Measurements from ENCODE around the gene IQCC.

The IQCC gene

DNA sequence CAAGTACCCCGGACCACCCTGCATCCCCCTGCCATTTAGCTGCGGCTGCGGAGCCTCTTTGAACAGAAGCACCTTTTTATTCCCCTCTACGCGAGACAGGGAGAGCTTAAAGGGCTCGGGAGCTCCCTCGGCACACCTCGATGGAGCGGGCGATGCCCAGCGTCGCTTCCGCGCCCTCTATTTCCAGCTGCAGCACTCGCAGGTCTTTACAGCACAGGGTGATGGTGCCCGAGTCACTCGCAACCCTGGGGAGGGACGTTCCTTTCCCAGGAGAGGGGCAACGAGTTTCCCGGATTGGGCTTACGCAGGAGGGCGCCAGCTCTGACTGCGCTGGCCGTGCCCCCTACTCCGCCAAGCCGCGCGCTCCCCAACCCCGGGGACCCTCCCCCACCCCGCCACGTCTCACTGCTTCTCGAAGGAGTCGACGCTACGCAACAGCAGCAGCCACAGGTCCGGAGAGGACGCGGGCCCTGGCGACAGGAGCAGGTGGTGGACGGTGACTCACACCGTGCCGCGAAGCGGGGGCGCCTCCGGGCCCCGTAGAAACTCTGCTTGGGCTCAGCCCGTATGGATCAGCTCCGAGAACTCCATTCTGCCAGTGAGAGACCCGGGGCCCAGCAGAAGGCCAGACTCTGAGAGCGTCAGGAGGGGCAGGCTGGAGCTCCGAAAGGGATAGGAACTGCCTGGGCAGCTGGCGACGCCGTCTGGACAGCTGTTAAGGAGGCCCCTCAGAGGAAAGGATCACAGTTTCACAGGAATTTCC is 35.7 kb downstream of the IQCC start:
- TF ChIP-seq POLR2AphosphoS5 (IDR thresholded peaks at IDR 0.05; ENCODE audit: low read depth, low read length) (no peak), SIN3A (IDR thresholded peaks at IDR 0.05; ENCODE audit: borderline replicate concordance, insufficient read depth, low read length) (no peak), TAF1 (IDR thresholded peaks at IDR 0.05; ENCODE audit: borderline replicate concordance, insufficient read depth, low read length) (no peak), FOXP2 (optimal IDR thresholded peaks at IDR 0.05; ENCODE audit: borderline replicate concordance, extremely low read depth, extremely low read length, insufficient read depth) (no peak)
- TF ChIP-seq, protein P1, sequence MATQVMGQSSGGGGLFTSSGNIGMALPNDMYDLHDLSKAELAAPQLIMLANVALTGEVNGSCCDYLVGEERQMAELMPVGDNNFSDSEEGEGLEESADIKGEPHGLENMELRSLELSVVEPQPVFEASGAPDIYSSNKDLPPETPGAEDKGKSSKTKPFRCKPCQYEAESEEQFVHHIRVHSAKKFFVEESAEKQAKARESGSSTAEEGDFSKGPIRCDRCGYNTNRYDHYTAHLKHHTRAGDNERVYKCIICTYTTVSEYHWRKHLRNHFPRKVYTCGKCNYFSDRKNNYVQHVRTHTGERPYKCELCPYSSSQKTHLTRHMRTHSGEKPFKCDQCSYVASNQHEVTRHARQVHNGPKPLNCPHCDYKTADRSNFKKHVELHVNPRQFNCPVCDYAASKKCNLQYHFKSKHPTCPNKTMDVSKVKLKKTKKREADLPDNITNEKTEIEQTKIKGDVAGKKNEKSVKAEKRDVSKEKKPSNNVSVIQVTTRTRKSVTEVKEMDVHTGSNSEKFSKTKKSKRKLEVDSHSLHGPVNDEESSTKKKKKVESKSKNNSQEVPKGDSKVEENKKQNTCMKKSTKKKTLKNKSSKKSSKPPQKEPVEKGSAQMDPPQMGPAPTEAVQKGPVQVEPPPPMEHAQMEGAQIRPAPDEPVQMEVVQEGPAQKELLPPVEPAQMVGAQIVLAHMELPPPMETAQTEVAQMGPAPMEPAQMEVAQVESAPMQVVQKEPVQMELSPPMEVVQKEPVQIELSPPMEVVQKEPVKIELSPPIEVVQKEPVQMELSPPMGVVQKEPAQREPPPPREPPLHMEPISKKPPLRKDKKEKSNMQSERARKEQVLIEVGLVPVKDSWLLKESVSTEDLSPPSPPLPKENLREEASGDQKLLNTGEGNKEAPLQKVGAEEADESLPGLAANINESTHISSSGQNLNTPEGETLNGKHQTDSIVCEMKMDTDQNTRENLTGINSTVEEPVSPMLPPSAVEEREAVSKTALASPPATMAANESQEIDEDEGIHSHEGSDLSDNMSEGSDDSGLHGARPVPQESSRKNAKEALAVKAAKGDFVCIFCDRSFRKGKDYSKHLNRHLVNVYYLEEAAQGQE (IDR thresholded peaks at IDR 0.05; ENCODE audit: insufficient read depth in 1 of 2, low read depth in 2 of 2, low read length in 2 of 2), result no peak

- TF ChIP-seq FOXP2 (optimal IDR thresholded peaks at IDR 0.05; ENCODE audit: borderline replicate concordance, extremely low read depth, extremely low read length, insufficient read depth) (no peak), POLR2AphosphoS5 (IDR thresholded peaks at IDR 0.05; ENCODE audit: low read depth, low read length) (no peak)
These were observed 36.9 kb downstream of the IQCC start for GRCh38 chr1:32242341-32242851.

- TF ChIP-seq POLR2AphosphoS5 (IDR thresholded peaks at IDR 0.05; ENCODE audit: low read depth, low read length), result no peak
- TF ChIP-seq, protein P1 (IDR thresholded peaks at IDR 0.05; ENCODE audit: insufficient read depth in 1 of 2, low read depth in 2 of 2, low read length in 2 of 2), result no peak
- no peak for TF ChIP-seq SIN3A (IDR thresholded peaks at IDR 0.05; ENCODE audit: borderline replicate concordance, insufficient read depth, low read length)
These were observed 41.4 kb downstream of the IQCC start, which contains the start of gene FAM167B for GRCh38 chr1:32246888-32247273. Gene FAM167B (plus strand): TSS chr1:32247222. CDS start chr1:32247422, 200 bp downstream.

GRCh38 chr1:32247452-32247851 is 42.0 kb downstream of the IQCC start:
- TF ChIP-seq, protein P1 (IDR thresholded peaks at IDR 0.05; ENCODE audit: insufficient read depth in 1 of 2, low read depth in 2 of 2, low read length in 2 of 2), result no peak
- no peak for TF ChIP-seq FOXP2 (optimal IDR thresholded peaks at IDR 0.05; ENCODE audit: borderline replicate concordance, extremely low read depth, extremely low read length, insufficient read depth)
- TF ChIP-seq POLR2AphosphoS5 (IDR thresholded peaks at IDR 0.05; ENCODE audit: low read depth, low read length), result no peak
- TF ChIP-seq TAF1 (IDR thresholded peaks at IDR 0.05; ENCODE audit: borderline replicate concordance, insufficient read depth, low read length), result no peak
- no peak for TF ChIP-seq SIN3A (IDR thresholded peaks at IDR 0.05; ENCODE audit: borderline replicate concordance, insufficient read depth, low read length)

GRCh38 chr1:32247983-32248889 is 42.8 kb downstream of the IQCC start:
- TF ChIP-seq TAF1 (IDR thresholded peaks at IDR 0.05; ENCODE audit: borderline replicate concordance, insufficient read depth, low read length) (no peak), SIN3A (IDR thresholded peaks at IDR 0.05; ENCODE audit: borderline replicate concordance, insufficient read depth, low read length) (0 out of 2 replicates have a peak, but pooled peaks have one; percentile 27), POLR2AphosphoS5 (IDR thresholded peaks at IDR 0.05; ENCODE audit: low read depth, low read length) (no peak), FOXP2 (optimal IDR thresholded peaks at IDR 0.05; ENCODE audit: borderline replicate concordance, extremely low read depth, extremely low read length, insufficient read depth) (peak; percentile 82)
- TF ChIP-seq, protein P1 (IDR thresholded peaks at IDR 0.05; ENCODE audit: insufficient read depth in 1 of 2, low read depth in 2 of 2, low read length in 2 of 2), result no peak

Measured in PFSK-1 (cell line).